H1 (cell line): ENCODE data around the gene ZNF546. TPM values are rescaled to one million over a fixed set of nuclear protein-coding genes. Genes with fewer than 3 reads are reported as not detected.

Experiments used
- CTCF ChIA-PET: fragments of 300-600 bp; sonication (Branson Sonifier 250); formaldehyde crosslinking; loops from one replicate; lab custom pipeline; 2021; ENCODE audit not compliant: partially characterized antibody; lab: Charles Lee
- POLR2A ChIA-PET: fragments of 300-600 bp; sonication (Branson Sonifier 250); formaldehyde crosslinking; loops from one replicate; lab custom pipeline; 2021; ENCODE audit warnings: inconsistent platforms; ENCODE audit not compliant: partially characterized antibody; lab: Charles Lee
- DNase-seq, 2 experiments: peaks; one replicate each; pipeline versions ENCODE4 v3.0.0 to v3.0.0-alpha.2; 2010 to 2022; ENCODE audit warnings: low spot score in 2 of 2, low read depth in 1 of 2, mixed read lengths in 1 of 2
- FAIRE-seq: peaks from 2 replicates; lab custom pipeline; 2011; peaks lifted over from hg19 to GRCh38; lab: Jason Lieb, UNC
- H2AFZ ChIP-seq: 2 replicates; pipeline ENCODE4 v1.8.1; 2012; ENCODE audit warnings: low read length, inconsistent platforms
- H2AK5ac ChIP-seq: 2 replicates; pipeline ENCODE4 v1.6.1; 2013; ENCODE audit warnings: low read depth, low read length
- H2BK120ac ChIP-seq: replicated peaks from 2 replicates; pipeline ENCODE3; 2013; ENCODE audit warnings: low read depth, low read length, inconsistent platforms
- H2BK12ac ChIP-seq: 2 replicates; pipeline ENCODE4 v1.6.1; 2013; ENCODE audit warnings: low read depth, low read length
- H2BK15ac ChIP-seq: 2 replicates; pipeline ENCODE4 v1.6.1; 2013; ENCODE audit warnings: low read length
- H2BK20ac ChIP-seq: 2 replicates; pipeline ENCODE4 v1.6.1; 2013; ENCODE audit warnings: low read length
- H2BK5ac ChIP-seq: 2 replicates; pipeline ENCODE4 v1.6.1; 2013; ENCODE audit warnings: low read depth, low read length
- H3K14ac ChIP-seq: 2 replicates; pipeline ENCODE4 v1.6.1; 2013; ENCODE audit warnings: inconsistent platforms; ENCODE audit not compliant: insufficient read length
- H3K18ac ChIP-seq: 2 replicates; pipeline ENCODE4 v1.6.1; 2013; ENCODE audit warnings: low read length; ENCODE audit errors: extremely low read depth
- H3K23ac ChIP-seq: 2 replicates; pipeline ENCODE4 v1.6.1; 2013; ENCODE audit warnings: inconsistent platforms; ENCODE audit not compliant: insufficient read length
- H3K23me2 ChIP-seq: 2 replicates; pipeline ENCODE4 v1.6.1; 2013; ENCODE audit warnings: low read depth, low read length
- H3K27ac ChIP-seq: 2 replicates; pipeline ENCODE4 v1.6.1; 2011; ENCODE audit warnings: low read depth, low read length, inconsistent platforms
- H3K27me3 ChIP-seq, 4 experiments: replicated peaks in 1 of 4; 1 replicate in 1 of 4; 2 replicates in 3 of 4; pipeline versions ENCODE4 v1.6.1 to v1.8.1; 2011 to 2013; ENCODE audit warnings: low read length in 3 of 4, mild to moderate bottlenecking in 3 of 4, inconsistent platforms in 2 of 4, mixed read lengths in 2 of 4, moderate library complexity in 1 of 4; ENCODE audit not compliant: control insufficient read depth in 3 of 4, insufficient read depth in 3 of 4; ENCODE audit errors: extremely low read depth in 1 of 4
- H3K36me3 ChIP-seq, 4 experiments: 2 replicates each; pipeline versions ENCODE4 v1.6.1 to v1.8.1; 2011 to 2013; ENCODE audit warnings: mild to moderate bottlenecking in 4 of 4, low read length in 3 of 4, moderate library complexity in 2 of 4, control low read depth in 1 of 4, inconsistent platforms in 1 of 4; ENCODE audit not compliant: insufficient read depth in 4 of 4, control insufficient read depth in 2 of 4
- H3K4ac ChIP-seq: replicated peaks from 2 replicates; pipeline ENCODE3; 2013; ENCODE audit warnings: low read length, low read depth, mixed read lengths, inconsistent platforms; ENCODE audit not compliant: insufficient read length
- H3K4me1 ChIP-seq, 4 experiments: replicated peaks in 1 of 4; 1 replicate in 1 of 4; 2 replicates in 3 of 4; pipeline versions ENCODE4 v1.6.1 to v1.8.1; 2011 to 2013; ENCODE audit warnings: low read length in 3 of 4, inconsistent platforms in 2 of 4, mixed read lengths in 1 of 4; ENCODE audit not compliant: insufficient read depth in 4 of 4, control insufficient read depth in 3 of 4
- H3K4me2 ChIP-seq, 2 experiments: 2 replicates each; pipeline versions ENCODE4 v1.6.1 to v1.8.1; 2011 to 2013; ENCODE audit warnings: low read depth in 2 of 2, low read length in 2 of 2, control low read depth in 1 of 2, inconsistent platforms in 1 of 2, mild to moderate bottlenecking in 1 of 2; ENCODE audit not compliant: insufficient read depth in 1 of 2
- H3K4me3 ChIP-seq, 4 experiments: fragments of 200-600, 300-600 bp in 1 of 4; sonication (generic), shearing (Covaris generic), sonication (Bioruptor Twin) in 1 of 4; 2 replicates each; pipeline versions ENCODE4 v1.5.1 to v1.8.1; 2011 to 2016; ENCODE audit warnings: low read length in 4 of 4, low read depth in 3 of 4, control low read depth in 2 of 4, inconsistent platforms in 2 of 4, mild to moderate bottlenecking in 2 of 4, mixed read lengths in 1 of 4, moderate library complexity in 1 of 4; ENCODE audit not compliant: insufficient read depth in 2 of 4; ENCODE audit errors: extremely low read depth in 1 of 4
- H3K56ac ChIP-seq: replicated peaks from 2 replicates; pipeline ENCODE3; 2013; ENCODE audit warnings: low read depth, mild to moderate bottlenecking, mixed read lengths, low read length, inconsistent platforms; ENCODE audit not compliant: insufficient read length
- H3K79me1 ChIP-seq: 2 replicates; pipeline ENCODE4 v1.6.1; 2013; ENCODE audit warnings: low read depth, low read length, control low read depth
- H3K79me2 ChIP-seq, 2 experiments: 2 replicates each; pipeline versions ENCODE4 v1.6.1 to v1.8.1; 2012 to 2013; ENCODE audit warnings: low read length in 2 of 2, mild to moderate bottlenecking in 2 of 2, inconsistent platforms in 1 of 2; ENCODE audit not compliant: insufficient read depth in 2 of 2, control insufficient read depth in 1 of 2
- H3K9ac ChIP-seq, 4 experiments: replicated peaks in 1 of 4; 1 replicate in 1 of 4; 2 replicates in 3 of 4; pipeline versions ENCODE4 v1.6.1 to v1.8.1; 2011 to 2013; ENCODE audit warnings: low read depth in 3 of 4, low read length in 3 of 4, control low read depth in 2 of 4, mild to moderate bottlenecking in 2 of 4, moderate library complexity in 2 of 4, inconsistent platforms in 1 of 4; ENCODE audit errors: extremely low read depth in 1 of 4
- H3K9me3 ChIP-seq, 2 experiments: 2 replicates each; pipeline versions ENCODE4 v1.6.1 to v1.8.1; 2012 to 2013; ENCODE audit warnings: mild to moderate bottlenecking in 2 of 2, moderate library complexity in 2 of 2, control low read depth in 1 of 2, inconsistent platforms in 1 of 2, low read depth in 1 of 2, low read length in 1 of 2, mixed read lengths in 1 of 2; ENCODE audit not compliant: insufficient read depth in 2 of 2
- H4K20me1 ChIP-seq, 2 experiments: replicated peaks in 1 of 2; 2 replicates each; pipeline versions ENCODE3 to v1.8.1; 2011 to 2013; ENCODE audit warnings: inconsistent platforms in 2 of 2, low read length in 2 of 2, mild to moderate bottlenecking in 1 of 2; ENCODE audit not compliant: insufficient read depth in 2 of 2, control insufficient read depth in 1 of 2
- H4K5ac ChIP-seq: 2 replicates; pipeline ENCODE4 v1.6.1; 2013; ENCODE audit warnings: low read length, low read depth, mixed read lengths, inconsistent platforms; ENCODE audit not compliant: insufficient read length
- H4K8ac ChIP-seq: 2 replicates; pipeline ENCODE4 v1.8.0; 2013; ENCODE audit warnings: mild to moderate bottlenecking, moderate library complexity, low read length, inconsistent platforms; ENCODE audit not compliant: insufficient read depth; ENCODE audit errors: extremely low read depth
- H4K91ac ChIP-seq: replicated peaks from 2 replicates; pipeline ENCODE3; 2013; ENCODE audit warnings: low read length, mixed read lengths, inconsistent platforms; ENCODE audit not compliant: insufficient read length
- ATF3 ChIP-seq: IDR thresholded peaks from 2 replicates; pipeline ENCODE4 v1.6.1; 2011; ENCODE audit warnings: low read depth, mild to moderate bottlenecking, low read length; ENCODE audit not compliant: insufficient read depth
- BRCA1 ChIP-seq: IDR thresholded peaks from 2 replicates; pipeline ENCODE4 v1.6.1; 2012; ENCODE audit warnings: low read depth, low read length, improper control_type of control experiment
- CBX5 ChIP-seq: fragments of 300-800, 300-1000 bp; sonication (generic); IDR thresholded peaks from 2 replicates; pipeline ENCODE4 v1.7.1; 2016; ENCODE audit warnings: antibody characterized with exemption, low read length, low read depth
- CTCF ChIP-seq, 3 experiments: IDR thresholded peaks; 1 replicate in 2 of 3; 2 replicates in 1 of 3; pipeline versions ENCODE4 v1.5.1 to v1.6.1; 2011; ENCODE audit warnings: low read length in 3 of 3, mild to moderate bottlenecking in 3 of 3, inconsistent platforms in 2 of 3, low read depth in 1 of 3, moderate library complexity in 1 of 3; ENCODE audit not compliant: insufficient read depth in 1 of 3; ENCODE audit errors: control extremely low read depth in 1 of 3
- EP300 ChIP-seq, 2 experiments: IDR thresholded peaks; 1 replicate in 1 of 2; 2 replicates in 1 of 2; pipeline ENCODE4 v1.6.1; 2011 to 2012; ENCODE audit warnings: low read depth in 2 of 2, low read length in 2 of 2, mild to moderate bottlenecking in 2 of 2, borderline replicate concordance in 1 of 2, inconsistent platforms in 1 of 2, moderate library complexity in 1 of 2
- EZH2 ChIP-seq: fragments of 200-600 bp; sonication (generic); IDR thresholded peaks from 2 replicates; pipeline ENCODE4 v1.7.1; 2012; ENCODE audit warnings: low read depth, mild to moderate bottlenecking, moderate library complexity, low read length, inconsistent platforms; ENCODE audit not compliant: severe bottlenecking
- KDM1A ChIP-seq: fragments of 200-600, 300-600 bp; sonication (generic); IDR thresholded peaks from 2 replicates; pipeline ENCODE4 v1.7.1; 2016; ENCODE audit warnings: mild to moderate bottlenecking, low read length, borderline replicate concordance
- SIX5 ChIP-seq: IDR thresholded peaks from 2 replicates; pipeline ENCODE4 v1.6.1; 2011; ENCODE audit warnings: mild to moderate bottlenecking, low read depth, low read length
- WGBS, 2 experiments: shearing (Covaris generic) in 1 of 2; methylation state at CpG; one replicate each; pipeline versions ENCODE4 v1.1.6 to v1.1.7; 2013 to 2015; ENCODE audit warnings: low lambda C conversion rate in 2 of 2, mixed read lengths in 2 of 2, inconsistent platforms in 1 of 2, low coverage in 1 of 2, missing lambda C conversion rate in 1 of 2; ENCODE audit not compliant: insufficient replicate concordance in 2 of 2, insufficient coverage in 1 of 2, insufficient read length in 1 of 2; ENCODE audit errors: extremely low coverage in 1 of 2, missing lambda C conversion rate in 1 of 2; 5-methylcytosine and 5-hydroxymethylcytosine counted together
- polyA plus RNA-seq, 7 experiments: library from polyadenylated mRNA; depleted of rRNA in 3 of 7; stranded (reverse) in 5 of 7; unstranded in 2 of 7; fragments of >200 nt in 5 of 7; fragments of 200-250 nt in 2 of 7; gene quantifications; 1 replicate in 5 of 7; 2 replicates in 1 of 7; 4 replicates in 1 of 7; pipeline versions ENCODE4 v1.2.1 to v1.2.3, GENCODE V29; 2011 to 2013; ENCODE audit warnings: missing spikeins in 2 of 7, mixed read lengths in 2 of 7
- total RNA-seq: library from RNA; stranded (reverse); fragmentation: NEBNext Ultra II Directional; extraction: Animal tissue kit (Norgen Biotek cat#: 25700); gene quantifications from 2 replicates; pipeline ENCODE4 v1.2.1, GENCODE V29; 2021

ZNF546 gene
- total and polyA plus RNA-seq, 2 of the 8 experiments (the other 6 are each of a cell fraction or from before 2014, with no cell fraction given) = 0.21 to 1.1 TPM

- Histone ChIP-seq H2BK120ac (no peak overlapping the region), H4K8ac (no peak overlapping the region), H2BK15ac (no peak overlapping the region), H3K4me1 (peaks cover 0 to 2% (median 0%) of the 10 kb centered on the region in 4 experiments; a peak in 1 of 7 replicates), H2AK5ac (no peak overlapping the region), H2BK5ac (peak overlapping the region; percentile 71), H3K27ac (no peak overlapping the region; the same call in 1 of the 2 replicates), H3K4me3 (peak overlapping the region; percentile 66 to 98 (median 86)), H3K23ac (no peak overlapping the region), H4K20me1 (peaks cover 2 to 8% of the 10 kb centered on the region in 2 experiments), H4K91ac (no peak overlapping the region), H3K27me3 (no peaks in the 10 kb centered on the region), H3K36me3 (peaks cover 15 to 36% (median 23%) of the 10 kb centered on the region in 4 experiments), H2AFZ (no peak overlapping the region), H3K4ac (no peak overlapping the region), H3K14ac (no peak overlapping the region), H3K23me2 (peaks cover 5% of the 10 kb centered on the region), H3K56ac (peak overlapping the region; percentile 55), H4K5ac (no peak overlapping the region), H3K18ac (no peak overlapping the region), H2BK12ac (no peak overlapping the region), H3K79me2 (peaks cover 3 to 21% of the 10 kb centered on the region in 2 experiments; a peak in 3 of 4 replicates), H3K9me3 (no peaks in the 10 kb centered on the region), H3K4me2 (peak overlapping the region; percentile 85 to 98), H3K9ac (peak overlapping the region; percentile 67 to 78 (median 68)), H3K79me1 (peaks cover 6% of the 10 kb centered on the region; the same call in 1 of the 2 replicates), H2BK20ac (no peak overlapping the region)
- ChIA-PET CTCF (interaction anchor here (1.0 to 2.0 kb wide), 6 partner anchors 7 to 128 kb away, joined by 3 to 11 read pairs (median 4); no protein-coding TSS in a partner anchor), POLR2A (interaction anchor here (0.6 to 2.8 kb wide), 8 partner anchors 9 to 301 kb away, joined by 3 to 8 read pairs (median 4); no protein-coding TSS in a partner anchor)
- WGBS, 2 experiments = 6% methylated on average over 18 of the region's 21 CpGs; no CpG with 5 or more reads in 1 of the 2 experiments
- FAIRE-seq (no peak), DNase-seq (no peak)
- no peak for TF ChIP-seq CTCF (IDR thresholded peaks at IDR 0.05; ENCODE audit: control extremely low read depth in 1 of 3, insufficient read depth in 1 of 3, low read depth in 1 of 3, low read length in 3 of 3)
- no peak for TF ChIP-seq CBX5
- TF ChIP-seq BRCA1 = no peak
- no peak for TF ChIP-seq EP300 (IDR thresholded peaks at IDR 0.05; ENCODE audit: borderline replicate concordance in 1 of 2, low read depth in 2 of 2, low read length in 2 of 2)
- TF ChIP-seq SIX5 = no peak
- no peak for TF ChIP-seq KDM1A
- no peak for TF ChIP-seq EZH2
- TF ChIP-seq ATF3 = no peak
Observed at GRCh38 chr19:39971380-39972035, 25.4 kb upstream of the ZNF546 start.
